Stimulated activated naive CD8-positive, alpha-beta T cell treated with anti-CD3 and anti-CD28 coated beads, Interleukin-15, amount 100 ng/mL, for 72 hours (primary cell): Measurements from ENCODE around the gene SPAG6.
"Not testable (repeated sequence)": the region's sequence is repeated elsewhere in the genome, so short reads cannot be mapped to it uniquely, and the experiment has no call there.

Source experiments
- ATAC-seq: fragments of 150-1000 bp; cut with Tn5 transposase; 2 replicates; pipeline ENCODE4 v1.10.0; 2021; ENCODE audit warnings: mild to moderate bottlenecking, moderate library complexity
- DNase-seq, 2 donors: peaks; one replicate each; pipeline ENCODE4 v3.0.0; 2021 to 2022
- H3K27ac Mint-ChIP-seq, 2 donors: one replicate each; pipeline ENCODE4 v1.8.0; 2022; ENCODE audit warnings: mild to moderate bottlenecking in 2 of 2, mixed read lengths in 2 of 2, moderate library complexity in 2 of 2
- H3K27me3 Mint-ChIP-seq: one replicate; pipeline ENCODE4 v1.8.0; 2022; ENCODE audit warnings: mixed read lengths
- H3K4me1 Mint-ChIP-seq: one replicate; pipeline ENCODE4 v1.8.0; 2022; ENCODE audit warnings: mild to moderate bottlenecking, mixed read lengths
- H3K4me3 Mint-ChIP-seq, 2 donors: one replicate each; pipeline ENCODE4 v1.8.0; 2022; ENCODE audit warnings: mild to moderate bottlenecking in 2 of 2, mixed read lengths in 2 of 2, moderate library complexity in 1 of 2
- H3K9me3 Mint-ChIP-seq, 2 donors: one replicate each; pipeline ENCODE4 v1.8.0; 2022; ENCODE audit warnings: mixed read lengths in 2 of 2

Gene SPAG6

GRCh38 chr10:22369434-22370072, 24.3 kb downstream of the SPAG6 start:
- Mint-ChIP-seq H3K27ac (no peak overlapping the region), H3K9me3 (peaks cover 0 to 5% of the 10 kb centered on the region in 2 donors), H3K27me3 (peaks cover 9% of the 10 kb centered on the region), H3K4me3 (no peak overlapping the region), H3K4me1 (peaks cover 38% of the 10 kb centered on the region)
- peak; percentile 88 for ATAC-seq
- DNase-seq = no peak

GRCh38 chr10:22370320-22370719, 25.0 kb downstream of the SPAG6 start:
- Mint-ChIP-seq H3K27ac (no peak overlapping the region), H3K9me3 (peaks cover 0 to 5% of the 10 kb centered on the region in 2 donors), H3K4me1 (peaks cover 35% of the 10 kb centered on the region), H3K27me3 (peaks cover 9% of the 10 kb centered on the region), H3K4me3 (no peak overlapping the region)
- DNase-seq (no peak), ATAC-seq (no peak)

- H3K4me1 Mint-ChIP-seq = peaks cover 17% of the 10 kb centered on the region
- H3K27me3 Mint-ChIP-seq = no peaks in the 10 kb centered on the region
- no peak overlapping the region for H3K4me3 Mint-ChIP-seq
- no peak overlapping the region for H3K27ac Mint-ChIP-seq
- no peak for DNase-seq
- no peak for ATAC-seq
- H3K9me3 Mint-ChIP-seq = no peaks in the 10 kb centered on the region
Observed at GRCh38 chr10:22372298-22372697, 27.0 kb downstream of the SPAG6 start.

GRCh38 chr10:22372917-22373316, 27.6 kb downstream of the SPAG6 start:
- H3K9me3 Mint-ChIP-seq = no peaks in the 10 kb centered on the region
- peak overlapping the region in 1 of 2 donors; percentile 64 for H3K27ac Mint-ChIP-seq
- DNase-seq (no peak), ATAC-seq (no peak)
- no peak overlapping the region for H3K4me3 Mint-ChIP-seq
- peaks cover 11% of the 10 kb centered on the region for H3K4me1 Mint-ChIP-seq
- no peaks in the 10 kb centered on the region for H3K27me3 Mint-ChIP-seq

- ATAC-seq (no peak), DNase-seq (no peak)
- Mint-ChIP-seq H3K4me1 (peaks cover 13% of the 10 kb centered on the region), H3K27me3 (no peaks in the 10 kb centered on the region), H3K4me3 (no peak overlapping the region), H3K27ac (no peak overlapping the region), H3K9me3 (no peaks in the 10 kb centered on the region)
Observed at GRCh38 chr10:22374489-22375126, 29.3 kb downstream of the SPAG6 start.

GRCh38 chr10:22379059-22379458, 33.8 kb downstream of the SPAG6 start:
- Mint-ChIP-seq H3K4me1 (peaks cover 13% of the 10 kb centered on the region), H3K27ac (no peak overlapping the region), H3K27me3 (no peaks in the 10 kb centered on the region), H3K9me3 (no peaks in the 10 kb centered on the region), H3K4me3 (peak overlapping the region in 1 of 2 donors; percentile 9)
- ATAC-seq (peak; percentile 99), DNase-seq (peak; percentile 23 to 46)

- DNase-seq = no peak
- Mint-ChIP-seq H3K27me3 (no peaks in the 10 kb centered on the region), H3K27ac (no peak overlapping the region), H3K9me3 (no peaks in the 10 kb centered on the region), H3K4me3 (no peak overlapping the region), H3K4me1 (peaks cover 13% of the 10 kb centered on the region)
- no peak for ATAC-seq
Observed at GRCh38 chr10:22381262-22381661, 36.0 kb downstream of the SPAG6 start.

- no peaks in the 10 kb centered on the region for H3K9me3 Mint-ChIP-seq
- H3K27me3 Mint-ChIP-seq = peaks cover 11% of the 10 kb centered on the region
- no peak overlapping the region for H3K27ac Mint-ChIP-seq
- ATAC-seq (no peak), DNase-seq (no peak)
- H3K4me3 Mint-ChIP-seq = no peak overlapping the region
- no peaks in the 10 kb centered on the region for H3K4me1 Mint-ChIP-seq
Observed at GRCh38 chr10:22386503-22386902, 41.2 kb downstream of the SPAG6 start.

- ATAC-seq = no peak
- H3K4me1 Mint-ChIP-seq = no peaks in the 10 kb centered on the region
Observed at GRCh38 chr10:22389856-22390589, 44.7 kb downstream of the SPAG6 start.

GRCh38 chr10:22391600-22391999, 46.3 kb downstream of the SPAG6 start:
- no peak for DNase-seq
- ATAC-seq = no peak

More at GRCh38 chr10:22389856-22390589, 44.7 kb downstream of the SPAG6 start:
- Mint-ChIP-seq H3K27ac (no peak overlapping the region), H3K9me3 (no peaks in the 10 kb centered on the region), H3K4me3 (no peak overlapping the region), H3K27me3 (peaks cover 16% of the 10 kb centered on the region)
- DNase-seq = no peak

GRCh38 chr10:22396195-22396594, 50.9 kb downstream of the SPAG6 start:
- not testable (repeated sequence) for H3K4me1 Mint-ChIP-seq, ATAC-seq, H3K9me3 Mint-ChIP-seq, DNase-seq, H3K27ac Mint-ChIP-seq, H3K4me3 Mint-ChIP-seq
- H3K27me3 Mint-ChIP-seq = peaks cover 19% of the 10 kb centered on the region

More at GRCh38 chr10:22391600-22391999, 46.3 kb downstream of the SPAG6 start:
- Mint-ChIP-seq H3K9me3 (no peaks in the 10 kb centered on the region), H3K4me1 (no peaks in the 10 kb centered on the region), H3K4me3 (no peak overlapping the region), H3K27ac (no peak overlapping the region), H3K27me3 (peaks cover 27% of the 10 kb centered on the region)

- ATAC-seq, H3K4me1 Mint-ChIP-seq, H3K4me3 Mint-ChIP-seq, H3K27me3 Mint-ChIP-seq, H3K27ac Mint-ChIP-seq, DNase-seq: not testable (repeated sequence)
- peaks cover 6 to 13% of the 10 kb centered on the region in 2 donors for H3K9me3 Mint-ChIP-seq
Observed at GRCh38 chr10:22406916-22407315, 61.6 kb downstream of the SPAG6 start.

GRCh38 chr10:22410394-22410793, 65.1 kb downstream of the SPAG6 start:
- no peak overlapping the region for H3K27ac Mint-ChIP-seq
- ATAC-seq (no peak), DNase-seq (no peak)
- H3K9me3 Mint-ChIP-seq = peaks cover 6 to 13% of the 10 kb centered on the region in 2 donors
- no peaks in the 10 kb centered on the region for H3K4me1 Mint-ChIP-seq
- H3K4me3 Mint-ChIP-seq = no peak overlapping the region
- H3K27me3 Mint-ChIP-seq = no peaks in the 10 kb centered on the region

- no peaks in the 10 kb centered on the region for H3K27me3 Mint-ChIP-seq
- H3K4me3 Mint-ChIP-seq = no peak overlapping the region
- H3K9me3 Mint-ChIP-seq = peaks cover 6 to 11% of the 10 kb centered on the region in 2 donors
Observed at GRCh38 chr10:22410846-22411245, 65.5 kb downstream of the SPAG6 start.

GRCh38 chr10:22414146-22414545, 68.8 kb downstream of the SPAG6 start:
- no peaks in the 10 kb centered on the region for H3K4me1 Mint-ChIP-seq
- no peak for ATAC-seq

More at GRCh38 chr10:22410846-22411245, 65.5 kb downstream of the SPAG6 start:
- no peak for ATAC-seq
- Mint-ChIP-seq H3K4me1 (no peaks in the 10 kb centered on the region), H3K27ac (no peak overlapping the region)
- DNase-seq = no peak

GRCh38 chr10:22415072-22415471, 69.8 kb downstream of the SPAG6 start:
- Mint-ChIP-seq H3K4me3 (no peak overlapping the region), H3K27ac (no peak overlapping the region), H3K4me1 (no peaks in the 10 kb centered on the region), H3K27me3 (no peaks in the 10 kb centered on the region), H3K9me3 (no peaks in the 10 kb centered on the region)
- ATAC-seq = no peak
- DNase-seq = no peak

More at GRCh38 chr10:22414146-22414545, 68.8 kb downstream of the SPAG6 start:
- DNase-seq = no peak
- Mint-ChIP-seq H3K27me3 (no peaks in the 10 kb centered on the region), H3K4me3 (no peak overlapping the region), H3K27ac (no peak overlapping the region), H3K9me3 (no peaks in the 10 kb centered on the region)
